OCI-LY7 (cell line): ENCODE measurements around the gene CUZD1. TPM values are rescaled to one million over a fixed set of nuclear protein-coding genes. Genes with fewer than 3 reads are reported as not detected.

Source experiments
- BruUV-seq: library from RNA; stranded (reverse); fragments of 400-500 nt; replicated peaks from 2 replicates; lab custom pipeline; 2021; lab: Mats Ljungman, UMichigan
- CTCF ChIA-PET: fragments of 300-600 bp; sonication (Branson Sonifier 250); formaldehyde crosslinking; loops from one replicate; lab custom pipeline; 2022; ENCODE audit warnings: antibody characterized with exemption; ENCODE audit not compliant: unreplicated experiment; lab: Charles Lee
- POLR2A ChIA-PET: fragments of 300-600 bp; sonication (Branson Sonifier 250); formaldehyde crosslinking; loops from one replicate; lab custom pipeline; 2022; ENCODE audit warnings: antibody characterized with exemption; lab: Charles Lee
- DNase-seq: peaks from one replicate; pipeline ENCODE4 v3.0.0-alpha.2; 2015; ENCODE audit warnings: low spot score
- H2AFZ ChIP-seq: fragments of 200-600 bp; sonication (generic), shearing (Covaris generic); 2 replicates; pipeline ENCODE4 v1.6.1; 2014; ENCODE audit warnings: mild to moderate bottlenecking, antibody characterized with exemption, low read length, moderate library complexity
- H3K27ac ChIP-seq: fragments of 200-600 bp; sonication (generic); 2 replicates; pipeline ENCODE4 v1.5.1; 2014; ENCODE audit warnings: mixed run types, low read depth, mild to moderate bottlenecking, moderate library complexity, low read length, inconsistent platforms; ENCODE audit not compliant: poor library complexity, severe bottlenecking
- H3K36me3 ChIP-seq: fragments of 200-600 bp; sonication (generic); 2 replicates; pipeline ENCODE4 v1.6.1; 2014; ENCODE audit warnings: mild to moderate bottlenecking, antibody characterized with exemption, low read length, moderate library complexity, mixed read lengths; ENCODE audit not compliant: insufficient read depth
- H3K4me1 ChIP-seq: fragments of 200-600 bp; sonication (generic); 2 replicates; pipeline ENCODE4 v1.5.1; 2014; ENCODE audit warnings: mild to moderate bottlenecking, low read length; ENCODE audit not compliant: insufficient read depth, poor library complexity, severe bottlenecking
- H3K4me2 ChIP-seq: fragments of 200-600 bp; sonication (generic); 2 replicates; pipeline ENCODE4 v1.6.1; 2014; ENCODE audit warnings: mild to moderate bottlenecking, low read length
- H3K4me3 ChIP-seq: fragments of 200-600 bp; sonication (generic); 2 replicates; pipeline ENCODE4 v1.5.1; 2014; ENCODE audit warnings: mild to moderate bottlenecking, low read depth, low read length; ENCODE audit not compliant: poor library complexity, severe bottlenecking
- H3K79me2 ChIP-seq: fragments of 200-600 bp; sonication (generic); 2 replicates; pipeline ENCODE4 v1.6.1; 2016; ENCODE audit warnings: low read depth, mild to moderate bottlenecking, low read length, moderate library complexity, mixed read lengths; ENCODE audit not compliant: insufficient read depth
- H3K9me2 ChIP-seq: fragments of 200-600 bp; sonication (generic); 2 replicates; pipeline ENCODE4 v1.6.1; 2016; ENCODE audit warnings: mild to moderate bottlenecking, low read length, mixed read lengths; ENCODE audit not compliant: insufficient read depth
- H3K9me3 ChIP-seq: fragments of 200-600 bp; sonication (generic); 2 replicates; pipeline ENCODE4 v1.6.1; 2014; ENCODE audit warnings: mild to moderate bottlenecking, mixed run types, low read length, mixed read lengths
- H4K20me1 ChIP-seq: fragments of 200-600 bp; sonication (generic); 2 replicates; pipeline ENCODE4 v1.6.1; 2014; ENCODE audit warnings: mild to moderate bottlenecking, antibody characterized with exemption, low read length, moderate library complexity, mixed read lengths; ENCODE audit not compliant: insufficient read depth
- CTCF ChIP-seq: fragments of 200-600 bp; sonication (generic); conservative IDR thresholded peaks from 2 replicates; pipeline ENCODE4 v1.5.1; 2014; ENCODE audit warnings: mild to moderate bottlenecking, antibody characterized with exemption, low read length, moderate library complexity, mixed read lengths
- EZH2phosphoT487 ChIP-seq: fragments of 200-600 bp; sonication (generic); IDR thresholded peaks from 2 replicates; pipeline ENCODE4 v1.6.1; 2018; ENCODE audit warnings: low read depth, borderline replicate concordance, mild to moderate bottlenecking, mixed run types, antibody characterized with exemption, low read length, moderate library complexity, mixed read lengths
- intact Hi-C: fragments of 100-400 bp; cut with micrococcal nuclease; formaldehyde crosslinking; loops from one replicate; pipeline ENCODE4 v1.10.0; 2022; ENCODE audit not compliant: unreplicated experiment
- total RNA-seq, 2 experiments: library from RNA; depleted of rRNA in 1 of 2; stranded (reverse); fragments of >200 nt in 1 of 2; shearing (Covaris generic) in 1 of 2; gene quantifications; 2 replicates each; pipeline ENCODE4 v1.2.3, GENCODE V29; 2014 to 2022

CUZD1 gene
- total RNA-seq, 2 experiments from 2014 or later, result 1.0 to 1.1 TPM

GRCh38 chr10:122847782-122848604 lies 2.3 kb upstream of the CUZD1 start:
- TF ChIP-seq EZH2phosphoT487 (no peak), CTCF (no peak)
- Histone ChIP-seq H3K4me3 (no peak overlapping the region), H3K27ac (no peak overlapping the region), H4K20me1 (no peaks in the 10 kb centered on the region), H3K4me1 (peaks cover 7% of the 10 kb centered on the region), H3K9me2 (no peaks in the 10 kb centered on the region), H3K9me3 (no peaks in the 10 kb centered on the region), H3K79me2 (no peaks in the 10 kb centered on the region), H3K36me3 (no peaks in the 10 kb centered on the region), H2AFZ (no peak overlapping the region), H3K4me2 (no peak overlapping the region)
- POLR2A ChIA-PET, result interaction anchor here (0.6 kb wide), 1 partner anchor 622 kb away, joined by 5 read pairs; no protein-coding TSS in a partner anchor
- DNase-seq, result peak; percentile 5
- no TSS peak for BruUV-seq
- intact Hi-C loops, result no loop called here
- CTCF ChIA-PET, result no interaction called here

- Histone ChIP-seq H3K4me3 (no peak overlapping the region), H3K27ac (no peak overlapping the region), H3K4me2 (no peak overlapping the region), H3K36me3 (no peaks in the 10 kb centered on the region), H3K4me1 (peaks cover 7% of the 10 kb centered on the region), H3K9me3 (no peaks in the 10 kb centered on the region), H2AFZ (no peak overlapping the region), H4K20me1 (no peaks in the 10 kb centered on the region), H3K9me2 (no peaks in the 10 kb centered on the region), H3K79me2 (no peaks in the 10 kb centered on the region)
- intact Hi-C loops, result no loop called here
- TF ChIP-seq EZH2phosphoT487 (no peak), CTCF (no peak)
- DNase-seq, result no peak
- ChIA-PET POLR2A (no interaction called here), CTCF (no interaction called here)
- BruUV-seq, result no TSS peak
Measured at GRCh38 chr10:122844146-122844545, 1.5 kb downstream of the CUZD1 start.

GRCh38 chr10:122841569-122841968 lies 4.1 kb downstream of the CUZD1 start:
- no peak overlapping the region for H3K4me2 ChIP-seq
- H3K4me3 ChIP-seq, result no peak overlapping the region
- ChIA-PET CTCF (no interaction called here), POLR2A (no interaction called here)
- H4K20me1 ChIP-seq, result no peaks in the 10 kb centered on the region
- H3K79me2 ChIP-seq, result no peaks in the 10 kb centered on the region
- no peaks in the 10 kb centered on the region for H3K9me2 ChIP-seq
- BruUV-seq, result no TSS peak
- H3K9me3 ChIP-seq, result no peaks in the 10 kb centered on the region
- no peak overlapping the region for H2AFZ ChIP-seq
- no peaks in the 10 kb centered on the region for H3K4me1 ChIP-seq
- no peaks in the 10 kb centered on the region for H3K36me3 ChIP-seq
- TF ChIP-seq CTCF (no peak), EZH2phosphoT487 (no peak)
- no peak for DNase-seq
- no peak overlapping the region for H3K27ac ChIP-seq
- intact Hi-C loops, result no loop called here
